ENCODE results near the gene TRPV3.
"Not testable (repeated sequence)": the region's sequence is repeated elsewhere in the genome, so short reads cannot be mapped to it uniquely, and the experiment has no call there.

The TRPV3 gene

GRCh38 chr17:3574231-3574630, 16.6 kb upstream of the TRPV3 start:
- DNase-seq (ENCODE audit: low read depth in 1 of 2, low spot score in 1 of 2): no peak

- no peak for DNase-seq (ENCODE audit: low read depth in 1 of 2, low spot score in 1 of 2)
Observed at GRCh38 chr17:3573246-3574100, 15.9 kb upstream of the TRPV3 start.

- no peak for DNase-seq (ENCODE audit: low read depth in 1 of 2, low spot score in 1 of 2)
Observed at GRCh38 chr17:3572231-3572630, 14.6 kb upstream of the TRPV3 start.

GRCh38 chr17:3571043-3571900, 13.7 kb upstream of the TRPV3 start:
- no peak for DNase-seq (ENCODE audit: low read depth in 1 of 2, low spot score in 1 of 2)

GRCh38 chr17:3569534-3570137, 12.0 kb upstream of the TRPV3 start:
- DNase-seq (ENCODE audit: low read depth in 1 of 2, low spot score in 1 of 2): no peak

GRCh38 chr17:3566551-3566950, 8.9 kb upstream of the TRPV3 start:
- no peak for DNase-seq (ENCODE audit: low read depth in 1 of 2, low spot score in 1 of 2)

- DNase-seq (ENCODE audit: low read depth in 1 of 2, low spot score in 1 of 2): no peak
Observed at GRCh38 chr17:3565143-3565542, 7.5 kb upstream of the TRPV3 start.

- not testable (repeated sequence) for DNase-seq (ENCODE audit: low read depth in 1 of 2, low spot score in 1 of 2)
Observed at GRCh38 chr17:3564241-3564640, 6.6 kb upstream of the TRPV3 start.

- DNase-seq (ENCODE audit: low read depth in 1 of 2, low spot score in 1 of 2): no peak
Observed at GRCh38 chr17:3559270-3559645, 1.6 kb upstream of the TRPV3 start.

- DNase-seq (ENCODE audit: low read depth in 1 of 2, low spot score in 1 of 2): peak; percentile 12 to 31
Observed at GRCh38 chr17:3558603-3559269, 1.1 kb upstream of the TRPV3 start.

- DNase-seq (ENCODE audit: low read depth in 1 of 2, low spot score in 1 of 2): no peak
Observed at GRCh38 chr17:3556916-3557767, 470 bp downstream of the TRPV3 start.

- no peak for DNase-seq (ENCODE audit: low read depth in 1 of 2, low spot score in 1 of 2)
Observed at GRCh38 chr17:3556239-3556915, 1.2 kb downstream of the TRPV3 start.

GRCh38 chr17:3555189-3555796, 2.3 kb downstream of the TRPV3 start:
- no peak for DNase-seq (ENCODE audit: low read depth in 1 of 2, low spot score in 1 of 2)

GRCh38 chr17:3554440-3554839, 3.2 kb downstream of the TRPV3 start:
- DNase-seq (ENCODE audit: low read depth in 1 of 2, low spot score in 1 of 2): no peak

GRCh38 chr17:3553419-3554401, 3.9 kb downstream of the TRPV3 start:
- no peak for DNase-seq (ENCODE audit: low read depth in 1 of 2, low spot score in 1 of 2)

- DNase-seq (ENCODE audit: low read depth in 1 of 2, low spot score in 1 of 2): no peak
Observed at GRCh38 chr17:3552916-3553315, 4.7 kb downstream of the TRPV3 start.

- no peak for DNase-seq (ENCODE audit: low read depth in 1 of 2, low spot score in 1 of 2)
Observed at GRCh38 chr17:3551189-3551588, 6.4 kb downstream of the TRPV3 start.

GRCh38 chr17:3549610-3550162, 7.9 kb downstream of the TRPV3 start:
- DNase-seq (ENCODE audit: low read depth in 1 of 2, low spot score in 1 of 2): no peak
